HEK293 (cell line): ENCODE data around the gene FANCF.
"Not testable (repeated sequence)": the region's sequence is repeated elsewhere in the genome, so short reads cannot be mapped to it uniquely, and the experiment has no call there.

Experiments used
- CTCF ChIA-PET: fragments of 350-600 bp; formaldehyde crosslinking; extraction: SDS; loops from one replicate; lab custom pipeline; 2021; ENCODE audit warnings: antibody characterized with exemption; lab: Yijun Ruan, JAX
- POLR2A ChIA-PET: fragments of 300-600 bp; formaldehyde crosslinking; extraction: SDS; loops from one replicate; lab custom pipeline; 2020; ENCODE audit warnings: antibody characterized with exemption, inconsistent platforms; lab: Yijun Ruan, JAX
- H3K27ac ChIP-seq: fragments of 200-500 bp; sonication (Bioruptor generic); 2 replicates; pipeline ENCODE4 v1.5.1; 2014; ENCODE audit warnings: low read depth, low read length, control low read depth, inconsistent platforms; ENCODE audit errors: extremely low read depth
- H3K36me3 ChIP-seq, 2 experiments: fragments of 200-500 bp in 1 of 2; sonication (Bioruptor generic) in 1 of 2; 1 replicate in 1 of 2; 2 replicates in 1 of 2; pipeline ENCODE4 v1.5.1; 2014 to 2017; ENCODE audit warnings: inconsistent platforms in 2 of 2, low read length in 2 of 2; ENCODE audit not compliant: control insufficient read depth in 2 of 2, insufficient read depth in 1 of 2
- H3K4me1 ChIP-seq: fragments of 200-500 bp; sonication (Bioruptor generic); 2 replicates; pipeline ENCODE4 v1.5.1; 2014; ENCODE audit warnings: mild to moderate bottlenecking, low read length, inconsistent platforms; ENCODE audit not compliant: control insufficient read depth, insufficient read depth
- H3K4me3 ChIP-seq: 2 replicates; pipeline ENCODE4 v1.5.1; 2011; ENCODE audit warnings: low read depth, mild to moderate bottlenecking, control low read depth, low read length, moderate library complexity
- H3K9me3 ChIP-seq: fragments of 200-500 bp; sonication (Bioruptor generic); 2 replicates; pipeline ENCODE4 v1.5.1; 2014; ENCODE audit warnings: low read depth, low read length, inconsistent platforms; ENCODE audit not compliant: control insufficient read depth, insufficient read depth
- KLF7 ChIP-seq: fragments of 450-650 bp; formaldehyde crosslinking; IDR thresholded peaks from 2 replicates; pipeline ENCODE4 v1.5.1; 2016; ENCODE audit warnings: missing biosample characterization, missing genetic modification characterization, borderline replicate concordance
- REPIN1 ChIP-seq: fragments of 450-650 bp; formaldehyde crosslinking; IDR thresholded peaks from 2 replicates; pipeline ENCODE4 v1.5.1; 2017; ENCODE audit warnings: missing biosample characterization, missing genetic modification characterization, low read depth
- SETDB1 ChIP-seq: IDR thresholded peaks from one replicate; pipeline ENCODE4 v1.6.1; 2017; ENCODE audit warnings: mild to moderate bottlenecking, low read length, moderate library complexity, mixed read lengths; ENCODE audit not compliant: insufficient read length
- ZBTB21 ChIP-seq: fragments of 450-650 bp; formaldehyde crosslinking; IDR thresholded peaks from 2 replicates; pipeline ENCODE4 v1.5.1; 2017; ENCODE audit warnings: missing biosample characterization, missing genetic modification characterization
- ZFHX2 ChIP-seq: fragments of 450-650 bp; formaldehyde crosslinking; conservative IDR thresholded peaks from 2 replicates; pipeline ENCODE4 v1.5.1; 2016; ENCODE audit warnings: missing biosample characterization, missing genetic modification characterization
- ZFP3 ChIP-seq: fragments of 450-650 bp; formaldehyde crosslinking; IDR thresholded peaks from 2 replicates; pipeline ENCODE4 v1.5.1; 2016; ENCODE audit warnings: low read depth, missing biosample characterization, missing genetic modification characterization
- ZNF223 ChIP-seq: fragments of 450-650 bp; formaldehyde crosslinking; IDR thresholded peaks from 2 replicates; pipeline ENCODE4 v1.5.1; 2016; ENCODE audit warnings: missing biosample characterization, missing genetic modification characterization
- ZNF23 ChIP-seq: fragments of 450-650 bp; formaldehyde crosslinking; IDR thresholded peaks from 2 replicates; pipeline ENCODE4 v1.5.1; 2016; ENCODE audit warnings: missing biosample characterization, missing genetic modification characterization, borderline replicate concordance
- ZNF354C ChIP-seq: fragments of 450-650 bp; formaldehyde crosslinking; IDR thresholded peaks from 2 replicates; pipeline ENCODE4 v1.5.1; 2016; ENCODE audit warnings: missing biosample characterization, missing genetic modification characterization, low read depth, borderline replicate concordance
- ZNF394 ChIP-seq: fragments of 450-650 bp; formaldehyde crosslinking; IDR thresholded peaks from 2 replicates; pipeline ENCODE4 v1.5.1; 2016; ENCODE audit warnings: missing biosample characterization, missing genetic modification characterization, mild to moderate bottlenecking, moderate library complexity, borderline replicate concordance
- ZNF426 ChIP-seq: fragments of 450-650 bp; formaldehyde crosslinking; IDR thresholded peaks from 2 replicates; pipeline ENCODE4 v1.5.1; 2017; ENCODE audit warnings: missing biosample characterization, missing genetic modification characterization, mild to moderate bottlenecking, inconsistent platforms, moderate library complexity
- ZNF433 ChIP-seq: fragments of 450-650 bp; formaldehyde crosslinking; IDR thresholded peaks from 2 replicates; pipeline ENCODE4 v1.5.1; 2016; ENCODE audit warnings: missing biosample characterization, missing genetic modification characterization, low read depth
- ZNF518A ChIP-seq: fragments of 450-650 bp; formaldehyde crosslinking; conservative IDR thresholded peaks from 2 replicates; pipeline ENCODE4 v1.5.1; 2016; ENCODE audit warnings: low read depth, missing biosample characterization, missing genetic modification characterization
- ZNF548 ChIP-seq: fragments of 450-650 bp; formaldehyde crosslinking; IDR thresholded peaks from 2 replicates; pipeline ENCODE4 v1.5.1; 2016; ENCODE audit warnings: missing biosample characterization, missing genetic modification characterization
- ZNF701 ChIP-seq: fragments of 450-650 bp; formaldehyde crosslinking; IDR thresholded peaks from 2 replicates; pipeline ENCODE4 v1.5.1; 2016; ENCODE audit warnings: missing biosample characterization, missing genetic modification characterization
- ZNF837 ChIP-seq: fragments of 450-650 bp; formaldehyde crosslinking; IDR thresholded peaks from 2 replicates; pipeline ENCODE4 v1.5.1; 2016; ENCODE audit warnings: missing biosample characterization, missing genetic modification characterization
- ZSCAN16 ChIP-seq: fragments of 450-650 bp; formaldehyde crosslinking; IDR thresholded peaks from 2 replicates; pipeline ENCODE4 v1.5.1; 2016; ENCODE audit warnings: missing biosample characterization, missing genetic modification characterization
- TF ChIP-seq, protein P1 (sequence below): fragments of 450-650 bp; formaldehyde crosslinking; IDR thresholded peaks from 2 replicates; pipeline ENCODE4 v1.5.1; 2016; ENCODE audit warnings: missing biosample characterization, missing genetic modification characterization

The FANCF gene

GRCh38 chr11:22659783-22660182 lies 34.2 kb upstream of the FANCF start:
- no peak for TF ChIP-seq ZNF223 (tag by site-specific recombination)
- TF ChIP-seq ZSCAN16 (tag by site-specific recombination) = no peak
- no peak for TF ChIP-seq ZNF394
- TF ChIP-seq ZNF837 (tag by site-specific recombination) = no peak

GRCh38 chr11:22657101-22657694 lies 31.6 kb upstream of the FANCF start:
- no peak for TF ChIP-seq ZNF518A
- Histone ChIP-seq H3K9me3 (no peaks in the 10 kb centered on the region), H3K36me3 (no peaks in the 10 kb centered on the region), H3K27ac (no peak overlapping the region), H3K4me3 (no peak overlapping the region), H3K4me1 (no peaks in the 10 kb centered on the region)
- ChIA-PET CTCF (interaction anchor here (0.6 to 1.3 kb wide), 5 partner anchors 14 to 476 kb away, joined by 3 to 4 read pairs (median 3); no protein-coding TSS in a partner anchor), POLR2A (interaction anchor here (0.6 kb wide), 1 partner anchor 14 kb away, joined by 4 read pairs; no protein-coding TSS in a partner anchor)

More at GRCh38 chr11:22659783-22660182, 34.2 kb upstream of the FANCF start:
- Histone ChIP-seq H3K36me3 (no peaks in the 10 kb centered on the region), H3K27ac (no peak overlapping the region), H3K9me3 (no peaks in the 10 kb centered on the region), H3K4me3 (no peak overlapping the region), H3K4me1 (no peaks in the 10 kb centered on the region)
- POLR2A ChIA-PET = no interaction called here
- CTCF ChIA-PET = no interaction called here

DNA sequence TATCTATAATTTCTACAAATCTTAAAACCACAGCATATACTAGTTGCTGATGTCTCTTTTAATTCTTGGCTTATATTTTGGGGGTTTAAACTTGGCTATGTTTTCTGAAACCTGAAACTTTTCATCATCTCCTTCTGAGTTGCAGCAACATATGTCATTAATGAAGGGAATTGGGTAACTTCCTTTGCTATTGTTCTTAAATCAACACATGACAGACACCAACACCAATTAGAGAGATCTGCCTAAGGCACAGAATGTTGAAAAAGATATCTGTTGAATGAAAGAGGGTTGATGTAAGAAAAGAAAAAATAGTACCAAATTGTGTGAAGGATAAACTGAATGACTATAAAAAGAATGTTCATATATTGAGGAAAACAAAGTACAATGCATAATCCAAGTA lies 30.5 kb upstream of the FANCF start:
- no peaks in the 10 kb centered on the region for H3K9me3 ChIP-seq
- no peaks in the 10 kb centered on the region for H3K36me3 ChIP-seq
- no peak overlapping the region for H3K4me3 ChIP-seq
- H3K27ac ChIP-seq = no peak overlapping the region
- TF ChIP-seq ZNF23 (tag by site-specific recombination) (no peak), ZNF548 (tag by site-specific recombination) (no peak), ZNF701 (tag by site-specific recombination) (no peak), KLF7 (no peak), ZFHX2 (tag by site-specific recombination) (no peak), ZNF433 (no peak), SETDB1 (no peak), ZBTB21 (no peak), ZNF354C (no peak), ZFP3 (tag by site-specific recombination) (no peak), REPIN1 (no peak), ZNF426 (tag by site-specific recombination) (no peak)
- TF ChIP-seq, protein P1, sequence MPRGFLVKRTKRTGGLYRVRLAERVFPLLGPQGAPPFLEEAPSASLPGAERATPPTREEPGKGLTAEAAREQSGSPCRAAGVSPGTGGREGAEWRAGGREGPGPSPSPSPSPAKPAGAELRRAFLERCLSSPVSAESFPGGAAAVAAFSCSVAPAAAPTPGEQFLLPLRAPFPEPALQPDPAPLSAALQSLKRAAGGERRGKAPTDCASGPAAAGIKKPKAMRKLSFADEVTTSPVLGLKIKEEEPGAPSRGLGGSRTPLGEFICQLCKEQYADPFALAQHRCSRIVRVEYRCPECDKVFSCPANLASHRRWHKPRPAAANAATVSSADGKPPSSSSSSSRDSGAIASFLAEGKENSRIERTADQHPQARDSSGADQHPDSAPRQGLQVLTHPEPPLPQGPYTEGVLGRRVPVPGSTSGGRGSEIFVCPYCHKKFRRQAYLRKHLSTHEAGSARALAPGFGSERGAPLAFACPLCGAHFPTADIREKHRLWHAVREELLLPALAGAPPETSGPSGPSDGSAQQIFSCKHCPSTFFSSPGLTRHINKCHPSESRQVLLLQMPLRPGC (tag by site-specific recombination) = no peak
- CTCF ChIA-PET = interaction anchor here (0.6 kb wide), 1 partner anchor 336 kb away, joined by 4 read pairs; no protein-coding TSS in a partner anchor
- POLR2A ChIA-PET = no interaction called here
- no peaks in the 10 kb centered on the region for H3K4me1 ChIP-seq

DNA sequence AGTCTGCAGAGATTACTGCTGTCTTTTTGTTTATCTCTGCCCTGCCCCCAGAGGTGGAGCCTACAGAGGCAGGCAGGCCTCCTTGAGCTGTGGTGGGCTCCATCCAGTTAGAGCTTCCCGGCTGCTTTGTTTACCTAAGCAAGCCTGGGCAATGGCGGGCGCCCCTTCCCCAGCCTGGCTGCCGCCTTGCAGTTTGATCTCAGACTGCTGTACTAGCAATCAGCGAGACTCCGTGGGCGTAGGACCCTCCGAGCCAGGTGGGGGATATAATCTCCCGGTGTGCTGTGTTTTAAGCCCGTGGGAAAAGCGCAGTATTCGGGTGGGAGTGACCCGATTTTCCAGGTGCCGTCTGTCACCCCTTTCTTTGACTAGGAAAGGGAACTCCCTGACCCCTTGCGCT lies 26.7 kb upstream of the FANCF start:
- H3K27ac ChIP-seq, CTCF ChIA-PET, POLR2A ChIA-PET, H3K4me1 ChIP-seq, H3K9me3 ChIP-seq, H3K4me3 ChIP-seq, H3K36me3 ChIP-seq: not testable (repeated sequence)
